NCI-H2029 treated with DMSO at 0.1 percent for 48 hours (cell line): Measurements from ENCODE around the gene LRP1.

Experiments used
- DNase-seq: peaks from one replicate; lab custom pipeline; 2025; lab: John Stamatoyannopoulos, UW

LRP1 gene

GRCh38 chr12:57154804-57155434 lies 26.6 kb downstream of the LRP1 start:
- no peak for DNase-seq

- DNase-seq: no peak
These were observed 28.6 kb downstream of the LRP1 start for GRCh38 chr12:57156701-57157403.

- DNase-seq: no peak
These were observed 29.4 kb downstream of the LRP1 start for GRCh38 chr12:57157588-57158173.

GRCh38 chr12:57158186-57158585 lies 29.9 kb downstream of the LRP1 start:
- no peak for DNase-seq

- DNase-seq: no peak
These were observed 30.4 kb downstream of the LRP1 start for GRCh38 chr12:57158665-57159064.

- no peak for DNase-seq
These were observed 31.0 kb downstream of the LRP1 start for GRCh38 chr12:57159311-57159710.

GRCh38 chr12:57160040-57160439 lies 31.8 kb downstream of the LRP1 start:
- no peak for DNase-seq

GRCh38 chr12:57160741-57161140 lies 32.5 kb downstream of the LRP1 start:
- no peak for DNase-seq

- no peak for DNase-seq
These were observed 33.2 kb downstream of the LRP1 start for GRCh38 chr12:57161491-57161890.

GRCh38 chr12:57162553-57163125 lies 34.4 kb downstream of the LRP1 start:
- DNase-seq: no peak

- no peak for DNase-seq
These were observed 36.2 kb downstream of the LRP1 start for GRCh38 chr12:57164454-57164853.

GRCh38 chr12:57164966-57165625 lies 36.8 kb downstream of the LRP1 start:
- no peak for DNase-seq

- DNase-seq: no peak
These were observed 37.5 kb downstream of the LRP1 start for GRCh38 chr12:57165741-57166140.

- DNase-seq: no peak
These were observed 38.7 kb downstream of the LRP1 start for GRCh38 chr12:57166971-57167371.

GRCh38 chr12:57168058-57168457 lies 39.8 kb downstream of the LRP1 start:
- no peak for DNase-seq

GRCh38 chr12:57169046-57169795 lies 40.9 kb downstream of the LRP1 start:
- no peak for DNase-seq

GRCh38 chr12:57169969-57170368 lies 41.7 kb downstream of the LRP1 start:
- DNase-seq: no peak

GRCh38 chr12:57170408-57170807 lies 42.1 kb downstream of the LRP1 start:
- no peak for DNase-seq

- no peak for DNase-seq
These were observed 42.6 kb downstream of the LRP1 start for GRCh38 chr12:57170927-57171326.

GRCh38 chr12:57171668-57172067 lies 43.4 kb downstream of the LRP1 start:
- no peak for DNase-seq

GRCh38 chr12:57173089-57173488 lies 44.8 kb downstream of the LRP1 start:
- DNase-seq: no peak

GRCh38 chr12:57173683-57174082 lies 45.4 kb downstream of the LRP1 start:
- DNase-seq: no peak
